ENCODE data around the gene CLASP1.

Gene CLASP1

GRCh38 chr2:121297217-121297830 is 351.9 kb downstream of the CLASP1 start:
- peak; percentile 46 for DNase-seq (ENCODE audit: low spot score)
- TF ChIP-seq CTCF (IDR thresholded peaks at IDR 0.05; ENCODE audit: extremely low read depth, insufficient read depth, missing control alignments) = peak; percentile 47
- in situ Hi-C loops (cut with MboI; ENCODE audit: low pct_unique_long_range_greater_than_20kb, low sequenced_read_pairs, unreplicated experiment) = no loop called here

- DNase-seq (ENCODE audit: low spot score) = no peak
- in situ Hi-C loops (cut with MboI; ENCODE audit: low pct_unique_long_range_greater_than_20kb, low sequenced_read_pairs, unreplicated experiment) = no loop called here
- no peak for TF ChIP-seq CTCF (IDR thresholded peaks at IDR 0.05; ENCODE audit: extremely low read depth, insufficient read depth, missing control alignments)
Observed at GRCh38 chr2:121295911-121296650, 353.2 kb downstream of the CLASP1 start.

DNA sequence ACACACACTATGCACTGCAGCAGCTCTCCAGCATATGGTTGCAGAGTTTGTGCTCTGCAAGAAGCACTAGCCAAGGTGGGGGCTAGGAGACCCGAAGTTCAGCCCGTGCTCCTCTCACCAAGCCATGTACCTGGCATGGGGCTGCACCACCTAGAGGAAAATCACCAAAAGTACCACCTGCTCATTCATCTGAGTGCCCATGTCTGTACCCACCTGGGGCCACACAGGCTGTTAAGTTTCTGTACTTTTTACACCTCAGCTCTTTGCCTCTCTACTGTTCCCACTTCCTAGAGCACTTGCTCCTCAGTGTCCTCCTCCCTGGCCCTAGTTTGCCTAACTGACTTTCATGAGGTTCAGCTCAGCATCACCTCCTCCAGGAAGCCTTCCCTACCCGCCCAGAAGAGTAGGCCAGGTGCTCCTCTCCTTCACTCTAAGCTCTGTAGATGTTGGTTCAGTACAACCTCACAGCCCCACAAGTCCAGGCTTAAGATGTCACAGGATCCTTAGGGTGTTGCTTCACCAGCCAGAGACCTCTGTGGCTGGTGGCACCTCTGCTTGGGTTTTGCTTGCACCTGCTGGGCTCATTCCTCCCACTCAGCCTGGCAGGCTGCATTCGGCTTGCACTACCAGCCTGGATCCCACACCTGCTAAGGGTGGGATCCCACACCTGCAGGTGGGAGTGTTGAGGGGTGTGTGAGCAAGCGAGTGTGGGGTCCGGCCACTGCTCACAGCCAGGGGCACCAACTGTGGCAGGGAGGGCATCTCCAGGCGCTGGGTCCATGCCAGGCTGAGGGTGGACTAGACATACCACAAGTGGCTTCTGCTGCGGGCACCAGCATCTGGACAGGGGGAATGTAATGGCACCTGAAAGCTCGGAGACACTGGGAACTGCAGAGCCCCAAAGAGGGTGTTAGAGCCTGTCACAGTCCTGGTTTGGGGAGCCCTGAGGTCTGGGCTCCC is 354.1 kb downstream of the CLASP1 start:
- in situ Hi-C loops (cut with MboI; ENCODE audit: low pct_unique_long_range_greater_than_20kb, low sequenced_read_pairs, unreplicated experiment) = no loop called here
- TF ChIP-seq CTCF (IDR thresholded peaks at IDR 0.05; ENCODE audit: extremely low read depth, insufficient read depth, missing control alignments) = no peak
- DNase-seq (ENCODE audit: low spot score) = no peak

DNA sequence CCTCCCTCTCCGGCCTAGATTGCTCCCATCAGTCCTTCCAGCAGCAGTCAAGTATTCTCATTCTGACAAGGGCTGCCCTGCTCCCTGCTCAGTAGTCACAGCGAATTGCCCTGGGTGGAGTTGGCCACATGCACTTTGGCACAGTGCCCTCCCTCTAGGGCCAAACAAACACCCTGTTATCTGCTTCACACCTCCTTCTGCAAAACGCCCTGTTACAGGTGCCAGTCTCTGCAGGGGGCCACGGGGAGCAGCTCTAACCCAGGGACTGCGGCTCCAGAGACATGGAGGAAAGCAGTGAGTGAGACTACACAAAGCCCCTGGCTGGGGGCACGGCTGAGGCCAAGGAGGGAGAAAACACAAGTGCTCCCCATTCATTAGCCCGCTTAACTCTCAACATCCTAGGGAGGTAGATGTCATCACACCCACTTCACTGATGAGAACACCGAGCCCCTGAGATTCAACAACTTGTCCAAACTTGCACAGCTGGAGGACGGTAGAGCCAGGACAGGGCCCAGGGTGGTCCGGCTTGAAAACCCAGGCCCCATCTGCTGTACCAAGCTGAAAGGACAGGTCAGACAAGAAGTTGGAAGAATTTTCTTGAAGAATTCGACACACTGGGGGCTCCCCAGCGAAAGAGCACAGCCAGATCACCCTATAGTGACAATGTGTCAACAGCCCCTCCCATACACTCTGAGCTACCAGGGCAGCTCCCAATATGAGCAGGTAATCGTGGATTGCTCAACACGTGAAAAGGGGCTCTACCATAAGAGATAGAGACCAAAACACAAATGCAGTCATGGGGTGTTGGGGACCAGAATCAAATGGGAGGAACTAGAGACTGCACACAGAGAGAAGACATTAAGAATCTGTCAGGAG is 355.6 kb downstream of the CLASP1 start:
- DNase-seq (ENCODE audit: low spot score) = no peak
- in situ Hi-C loops (cut with MboI; ENCODE audit: low pct_unique_long_range_greater_than_20kb, low sequenced_read_pairs, unreplicated experiment) = no loop called here
- TF ChIP-seq CTCF (IDR thresholded peaks at IDR 0.05; ENCODE audit: extremely low read depth, insufficient read depth, missing control alignments) = no peak

- no peak for TF ChIP-seq CTCF (IDR thresholded peaks at IDR 0.05; ENCODE audit: extremely low read depth, insufficient read depth, missing control alignments)
- in situ Hi-C loops (cut with MboI; ENCODE audit: low pct_unique_long_range_greater_than_20kb, low sequenced_read_pairs, unreplicated experiment) = no loop called here
- DNase-seq (ENCODE audit: low spot score) = no peak
Observed at GRCh38 chr2:121291251-121291580, 358.0 kb downstream of the CLASP1 start.

GRCh38 chr2:121289271-121289670 is 360.0 kb downstream of the CLASP1 start:
- in situ Hi-C loops (cut with MboI; ENCODE audit: low pct_unique_long_range_greater_than_20kb, low sequenced_read_pairs, unreplicated experiment) = no loop called here
- no peak for TF ChIP-seq CTCF (IDR thresholded peaks at IDR 0.05; ENCODE audit: extremely low read depth, insufficient read depth, missing control alignments)
- no peak for DNase-seq (ENCODE audit: low spot score)
